Common myeloid progenitor, CD34-positive (primary cell): ENCODE measurements around the gene TEAD4.

Experiments
- CTCF ChIA-PET: fragments of 350-600 bp; sonication (Branson Sonifier 250); formaldehyde crosslinking; loops from one replicate; lab custom pipeline; 2021; ENCODE audit warnings: antibody characterized with exemption; lab: Charles Lee
- POLR2A ChIA-PET: fragments of 350-600 bp; sonication (Branson Sonifier 250); formaldehyde crosslinking; loops from one replicate; lab custom pipeline; 2021; ENCODE audit warnings: antibody characterized with exemption; lab: Charles Lee
- DNase-seq, 3 donors: peaks; one replicate each; pipeline versions ENCODE4 v3.0.0 to v3.0.0-alpha.2; 2013
- H3K27ac ChIP-seq, 2 experiments: 1 replicate in 1 of 2; 2 replicates in 1 of 2; pipeline ENCODE4 v1.7.0; 2013; ENCODE audit warnings: inconsistent platforms in 2 of 2, low read length in 2 of 2, mild to moderate bottlenecking in 2 of 2, low read depth in 1 of 2, moderate library complexity in 1 of 2; ENCODE audit not compliant: severe bottlenecking in 2 of 2, insufficient read depth in 1 of 2, poor library complexity in 1 of 2
- H3K27me3 ChIP-seq, 5 experiments: replicated peaks in 2 of 5; 1 replicate in 3 of 5; 2 replicates in 2 of 5; pipeline versions ENCODE4 v1.6.1 to v1.7.0; 2013; ENCODE audit warnings: low read length in 4 of 5, mild to moderate bottlenecking in 2 of 5, moderate library complexity in 2 of 5, inconsistent platforms in 1 of 5; ENCODE audit not compliant: insufficient read depth in 5 of 5, control insufficient read depth in 4 of 5
- H3K36me3 ChIP-seq, 4 experiments: 1 replicate in 2 of 4; 2 replicates in 2 of 4; pipeline versions ENCODE4 v1.6.1 to v1.7.0; 2013; ENCODE audit warnings: low read length in 3 of 4, control low read depth in 1 of 4, mild to moderate bottlenecking in 1 of 4; ENCODE audit not compliant: control insufficient read depth in 4 of 4, insufficient read depth in 4 of 4
- H3K4me1 ChIP-seq, 4 experiments: 1 replicate in 3 of 4; 2 replicates in 1 of 4; pipeline versions ENCODE4 v1.6.1 to v1.7.1; 2013; ENCODE audit warnings: low read length in 3 of 4, mild to moderate bottlenecking in 3 of 4, control low read depth in 1 of 4, inconsistent platforms in 1 of 4, moderate library complexity in 1 of 4; ENCODE audit not compliant: control insufficient read depth in 4 of 4, insufficient read depth in 4 of 4; ENCODE audit errors: control extremely low read depth in 1 of 4
- H3K4me3 ChIP-seq, 7 experiments: 1 replicate in 4 of 7; 2 replicates in 3 of 7; pipeline versions ENCODE4 v1.5.1 to v1.7.0; 2013; ENCODE audit warnings: mild to moderate bottlenecking in 7 of 7, low read length in 6 of 7, moderate library complexity in 6 of 7, inconsistent platforms in 2 of 7, low read depth in 2 of 7, control low read depth in 1 of 7; ENCODE audit not compliant: insufficient read depth in 4 of 7, control insufficient read depth in 1 of 7; ENCODE audit errors: extremely low read depth in 1 of 7
- H3K9me3 ChIP-seq, 5 experiments: 1 replicate in 4 of 5; 2 replicates in 1 of 5; pipeline versions ENCODE4 v1.6.1 to v1.7.1; 2013; ENCODE audit warnings: low read length in 4 of 5, mild to moderate bottlenecking in 2 of 5, inconsistent platforms in 1 of 5, low read depth in 1 of 5, moderate library complexity in 1 of 5; ENCODE audit not compliant: control insufficient read depth in 4 of 5, insufficient read depth in 2 of 5; ENCODE audit errors: control extremely low read depth in 1 of 5
- WGBS: methylation state at CpG from one replicate; pipeline ENCODE4 v1.1.5; 2013; ENCODE audit not compliant: insufficient coverage; 5-methylcytosine and 5-hydroxymethylcytosine counted together

TEAD4 gene

DNA sequence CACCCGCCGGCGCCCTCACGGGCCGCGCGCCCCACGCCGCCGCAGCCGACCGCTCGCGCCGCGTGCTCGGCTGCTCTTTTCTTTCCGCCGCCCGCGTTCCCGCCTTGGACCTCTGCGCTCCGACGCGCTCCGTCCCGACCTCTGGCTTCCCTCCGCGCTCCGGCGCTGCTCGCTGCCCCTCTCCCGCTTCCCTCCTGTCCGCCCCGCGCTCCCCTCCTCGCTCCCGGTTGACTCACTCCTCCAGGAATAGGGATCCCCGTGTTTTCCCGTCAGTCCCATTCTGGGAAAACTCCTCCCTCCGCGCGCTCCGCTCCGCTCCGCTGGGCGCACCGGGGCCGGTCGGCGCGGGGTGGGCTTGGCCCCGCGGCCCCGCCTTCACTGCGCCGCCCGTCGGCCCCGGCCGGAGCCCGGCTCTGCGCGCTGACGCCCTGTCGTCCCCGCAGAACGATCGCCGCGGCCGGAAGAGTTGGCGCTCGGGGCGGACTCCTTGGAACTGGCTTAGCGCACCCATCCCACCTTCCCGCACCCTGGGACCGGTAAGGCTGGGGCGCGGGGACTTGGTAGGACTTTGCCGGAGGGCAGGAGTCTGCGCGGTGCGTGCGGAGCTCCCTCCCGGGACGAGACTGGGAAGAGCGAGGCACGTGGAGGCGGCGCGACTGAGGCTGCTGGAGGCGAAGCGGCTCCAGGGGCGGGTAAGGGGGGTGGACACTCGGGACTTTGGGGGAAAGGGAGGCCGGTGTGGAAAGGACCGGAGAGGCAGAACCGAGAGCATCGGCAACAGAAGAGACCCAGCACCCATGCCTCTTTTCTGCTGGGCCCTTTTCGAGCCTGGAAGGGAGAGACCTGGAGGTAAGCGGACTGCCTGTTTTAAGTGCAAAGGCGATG, 550 bp downstream of the TEAD4 start:
- peaks cover 7 to 75% (median 33%) of the 10 kb centered on the region in 5 experiments for H3K27me3 ChIP-seq
- no peaks in the 10 kb centered on the region for H3K9me3 ChIP-seq
- POLR2A ChIA-PET, result no interaction called here
- DNase-seq, result peak in 2 of 3 donors; percentile 25 to 47
- H3K36me3 ChIP-seq, result no peaks in the 10 kb centered on the region
- WGBS, result under 1% methylated on average over 98 of the region's 104 CpGs
- no peak overlapping the region for H3K27ac ChIP-seq
- CTCF ChIA-PET, result interaction anchor here (0.6 kb wide), 1 partner anchor 15 kb away, joined by 4 read pairs; no protein-coding TSS in a partner anchor
- H3K4me1 ChIP-seq, result peaks cover 0 to 24% (median 19%) of the 10 kb centered on the region in 4 experiments
- H3K4me3 ChIP-seq, result peak overlapping the region; percentile 28 to 73 (median 58)

DNA sequence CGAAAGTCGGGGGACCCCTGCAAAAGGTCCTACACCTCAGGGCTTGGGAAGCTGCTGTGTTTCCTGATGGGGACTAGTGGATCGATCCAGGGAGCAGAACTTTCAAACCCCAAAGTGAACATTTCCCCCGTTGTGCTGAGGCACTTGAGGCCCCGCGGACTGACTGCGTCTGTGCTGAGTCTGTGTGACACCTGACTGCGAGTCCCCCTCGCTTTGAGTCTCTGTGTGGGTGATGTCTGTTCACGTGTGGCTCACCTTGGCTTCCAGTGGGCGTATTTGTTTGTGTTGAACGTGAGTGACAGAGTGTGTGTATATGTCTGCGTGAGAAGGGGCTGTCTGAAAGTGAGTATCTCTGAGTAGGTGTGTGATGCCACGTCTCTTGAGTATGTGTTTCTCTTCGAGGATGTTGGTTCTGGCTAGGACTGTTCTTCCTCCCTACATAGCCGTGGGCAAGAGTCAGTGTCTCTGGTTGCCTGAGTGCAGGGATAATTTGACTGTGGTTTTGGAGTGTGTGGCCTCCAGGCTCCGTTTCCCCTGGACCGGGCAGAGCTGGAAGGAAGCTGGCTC, 1.3 kb downstream of the TEAD4 start:
- H3K27ac ChIP-seq, result no peak overlapping the region
- peak overlapping the region in 4 of 7 experiments; percentile 50 to 73 (median 70) for H3K4me3 ChIP-seq
- WGBS, result 9% methylated on average over 14 of the region's 18 CpGs
- H3K27me3 ChIP-seq, result peaks cover 7 to 75% (median 33%) of the 10 kb centered on the region in 5 experiments
- H3K9me3 ChIP-seq, result no peaks in the 10 kb centered on the region
- ChIA-PET POLR2A (no interaction called here), CTCF (interaction anchor here (0.6 kb wide), 1 partner anchor 15 kb away, joined by 4 read pairs; no protein-coding TSS in a partner anchor)
- peaks cover 0 to 24% (median 19%) of the 10 kb centered on the region in 4 experiments for H3K4me1 ChIP-seq
- H3K36me3 ChIP-seq, result no peaks in the 10 kb centered on the region
- DNase-seq, result peak in 2 of 3 donors; percentile 13 to 17

DNA sequence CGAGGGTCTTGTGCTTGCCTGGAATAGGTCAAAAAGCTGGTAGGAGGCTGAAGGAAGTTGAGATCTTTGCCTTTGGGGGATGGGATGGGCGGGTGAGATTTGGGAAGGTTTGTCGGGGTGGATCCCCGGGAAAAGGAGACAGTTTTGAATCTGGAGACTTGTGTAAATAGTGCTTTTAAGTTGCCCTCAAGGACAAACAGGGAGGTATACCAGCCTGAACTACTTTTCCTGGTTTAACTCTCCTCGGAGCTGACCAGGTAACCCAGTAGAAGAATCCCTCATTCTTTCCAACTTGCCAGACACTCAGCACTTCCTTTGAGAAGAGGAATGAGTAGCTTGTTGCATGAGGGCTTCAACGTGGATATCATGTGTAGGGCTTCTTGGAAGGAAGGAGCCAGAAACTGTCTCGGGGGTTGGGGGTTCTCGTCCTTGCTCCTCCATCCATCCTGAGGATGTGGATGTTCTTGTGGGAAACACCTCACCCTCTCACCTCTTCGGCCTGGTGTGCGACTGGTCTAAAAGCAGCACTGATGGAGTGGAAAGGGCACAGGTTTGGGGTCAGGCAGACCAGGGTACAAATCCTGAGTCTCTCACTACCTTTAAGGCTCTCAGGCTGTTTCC, 1.9 kb downstream of the TEAD4 start:
- WGBS, result 41% methylated on average over 7 of the region's 10 CpGs
- H3K27ac ChIP-seq, result no peak overlapping the region
- no peaks in the 10 kb centered on the region for H3K36me3 ChIP-seq
- H3K9me3 ChIP-seq, result no peaks in the 10 kb centered on the region
- no peak for DNase-seq
- no peak overlapping the region for H3K4me3 ChIP-seq
- ChIA-PET POLR2A (no interaction called here), CTCF (no interaction called here)
- peaks cover 7 to 71% (median 32%) of the 10 kb centered on the region in 5 experiments for H3K27me3 ChIP-seq
- peaks cover 0 to 24% (median 19%) of the 10 kb centered on the region in 4 experiments for H3K4me1 ChIP-seq

DNA sequence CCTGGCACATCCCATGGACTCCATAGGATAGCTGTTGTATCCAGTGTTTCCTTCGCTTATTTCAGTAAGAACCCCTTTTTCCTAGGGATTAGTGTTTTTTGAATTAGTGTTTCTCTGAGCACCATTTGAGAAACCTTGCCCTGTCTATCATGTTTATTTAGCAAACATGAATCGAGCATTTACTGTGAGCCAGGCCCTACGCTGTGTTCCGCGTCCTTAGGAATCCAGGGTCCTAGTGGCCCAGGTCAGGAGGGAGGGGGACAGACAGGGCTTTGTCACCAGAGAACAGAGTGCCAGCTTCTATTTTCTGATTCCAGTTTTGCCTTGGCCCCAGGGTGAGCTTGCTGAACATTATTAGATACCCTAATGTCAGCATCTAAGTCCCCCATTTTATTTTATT, 2.5 kb downstream of the TEAD4 start:
- Histone ChIP-seq H3K4me3 (no peak overlapping the region), H3K36me3 (no peaks in the 10 kb centered on the region), H3K27ac (no peak overlapping the region), H3K9me3 (no peaks in the 10 kb centered on the region), H3K4me1 (peaks cover 0 to 24% (median 19%) of the 10 kb centered on the region in 4 experiments), H3K27me3 (peaks cover 7 to 67% (median 29%) of the 10 kb centered on the region in 5 experiments)
- ChIA-PET POLR2A (no interaction called here), CTCF (no interaction called here)
- 91% methylated on average over 4 of the region's 5 CpGs for WGBS
- no peak for DNase-seq

DNA sequence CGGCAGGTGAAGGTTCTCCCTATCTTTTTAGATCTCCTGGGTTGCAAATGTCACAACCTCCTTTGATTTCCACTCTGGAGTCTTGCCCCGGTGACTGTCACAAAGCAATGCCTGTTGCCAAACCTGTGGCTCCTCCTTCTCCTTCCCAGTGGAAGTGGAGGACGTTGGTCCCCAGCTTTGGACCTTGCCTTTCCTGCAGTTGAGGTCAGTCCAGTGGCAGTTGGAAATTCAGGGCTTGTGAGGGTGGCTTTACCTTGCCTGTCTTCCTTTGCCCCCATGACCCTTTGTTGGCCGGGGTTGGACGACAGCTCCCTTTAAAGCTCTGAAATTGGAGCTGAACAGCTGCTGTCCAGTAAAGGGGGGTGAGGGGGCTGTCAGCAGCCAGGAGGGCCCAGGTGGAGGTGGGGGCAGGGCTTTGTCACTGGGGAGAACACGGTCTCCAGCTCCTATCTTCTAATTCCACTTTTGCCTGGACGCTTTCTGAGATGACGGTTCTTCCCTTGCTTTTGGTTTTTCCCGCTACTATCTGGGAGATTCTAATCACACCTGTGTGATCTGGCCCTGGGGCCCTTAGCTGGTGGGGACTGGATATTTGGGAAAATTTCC, 4.1 kb downstream of the TEAD4 start:
- H3K27ac ChIP-seq, result no peak overlapping the region
- ChIA-PET POLR2A (interaction anchor here (0.5 kb wide), 1 partner anchor 10 kb away, joined by 4 read pairs; no protein-coding TSS in a partner anchor), CTCF (no interaction called here)
- peaks cover 3 to 51% (median 17%) of the 10 kb centered on the region in 5 experiments for H3K27me3 ChIP-seq
- H3K36me3 ChIP-seq, result no peaks in the 10 kb centered on the region
- peaks cover 0 to 22% (median 16%) of the 10 kb centered on the region in 4 experiments for H3K4me1 ChIP-seq
- no peak overlapping the region for H3K4me3 ChIP-seq
- no peaks in the 10 kb centered on the region for H3K9me3 ChIP-seq
- 71% methylated on average over 6 of the region's 9 CpGs for WGBS
- no peak for DNase-seq

DNA sequence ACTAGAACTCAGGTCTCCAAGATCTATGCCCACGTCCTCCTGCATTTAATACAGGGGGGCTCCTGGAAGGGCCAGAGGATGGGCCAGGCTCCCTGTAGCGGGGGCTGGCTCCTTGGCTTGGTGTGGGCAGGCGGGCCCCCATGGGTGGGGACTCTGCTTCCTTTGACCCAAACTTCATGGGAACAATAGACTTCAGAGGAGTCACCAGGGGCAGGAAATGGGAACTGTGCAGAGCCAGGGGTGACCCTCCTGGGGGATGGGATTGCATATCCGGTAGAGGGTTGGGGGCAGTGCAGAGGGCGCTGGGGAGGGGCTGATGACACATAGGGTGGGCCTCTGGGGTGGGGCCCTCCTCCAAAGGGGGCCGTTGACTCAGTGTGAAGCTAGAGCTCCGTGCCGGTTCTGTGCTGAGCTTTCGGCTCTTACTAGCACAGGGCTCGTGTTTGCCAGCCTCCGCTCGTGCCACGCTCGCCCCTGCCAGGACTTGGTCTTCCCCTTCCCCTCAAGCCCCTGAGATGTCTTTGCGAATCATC, 4.6 kb downstream of the TEAD4 start:
- Histone ChIP-seq H3K27ac (no peak overlapping the region), H3K36me3 (no peaks in the 10 kb centered on the region), H3K4me3 (no peak overlapping the region), H3K27me3 (peaks cover 0 to 46% (median 15%) of the 10 kb centered on the region in 5 experiments), H3K9me3 (no peaks in the 10 kb centered on the region), H3K4me1 (peaks cover 0 to 17% (median 11%) of the 10 kb centered on the region in 4 experiments)
- DNase-seq, result no peak
- ChIA-PET POLR2A (interaction anchor here (0.6 kb wide), 1 partner anchor 42 kb away, joined by 3 read pairs; no protein-coding TSS in a partner anchor), CTCF (no interaction called here)
- 61% methylated on average over 12 of the region's 15 CpGs for WGBS
